Frontal cortex (tissue), 4 donors: ENCODE results near the gene CFD. TPM values are rescaled to one million over a fixed set of nuclear protein-coding genes. Genes with fewer than 3 reads are reported as not detected.
"Not testable (repeated sequence)": the region's sequence is repeated elsewhere in the genome, so short reads cannot be mapped to it uniquely, and the experiment has no call there.

Experiments used
- DNase-seq, 2 donors: peaks; one replicate each; pipeline ENCODE4 v3.0.0; 2012; ENCODE audit warnings: low spot score in 2 of 2
- FAIRE-seq: peaks from 2 replicates; lab custom pipeline; 2012; peaks lifted over from hg19 to GRCh38; lab: Jason Lieb, UNC
- total RNA-seq: library from RNA; depleted of rRNA; stranded (reverse); fragments of >200 nt; gene quantifications from one replicate; pipeline ENCODE4 v1.2.3, GENCODE V29; 2014
- donor health status: control.
- donor health status: control.
- donor health status: control.

Gene CFD
- total RNA-seq, 1 donor from 2014 or later, result 0.82 TPM

GRCh38 chr19:869245-870177, 10.0 kb downstream of the CFD start:
- FAIRE-seq, result no peak

GRCh38 chr19:870314-870713, 10.8 kb downstream of the CFD start:
- DNase-seq (no peak), FAIRE-seq (no peak)

More at GRCh38 chr19:869245-870177, 10.0 kb downstream of the CFD start:
- DNase-seq, result no peak

- FAIRE-seq, result no peak
- peak in 1 of 2 donors; percentile 69 for DNase-seq
These were observed 11.5 kb downstream of the CFD start for GRCh38 chr19:870963-871401.

- FAIRE-seq (no peak), DNase-seq (peak in 1 of 2 donors; percentile 69)
These were observed 12.2 kb downstream of the CFD start for GRCh38 chr19:871446-872265.

GRCh38 chr19:872266-872951, 12.9 kb downstream of the CFD start:
- DNase-seq, result no peak
- FAIRE-seq, result no peak

- no peak for FAIRE-seq
- no peak for DNase-seq
These were observed 13.6 kb downstream of the CFD start for GRCh38 chr19:873084-873483.

GRCh38 chr19:873561-874041, 14.1 kb downstream of the CFD start:
- no peak for FAIRE-seq
- DNase-seq, result no peak

GRCh38 chr19:875265-875879, 15.9 kb downstream of the CFD start:
- no peak for DNase-seq

GRCh38 chr19:876089-876488, 16.6 kb downstream of the CFD start:
- FAIRE-seq, result no peak

More at GRCh38 chr19:875265-875879, 15.9 kb downstream of the CFD start:
- FAIRE-seq, result no peak

GRCh38 chr19:876780-877314, 17.4 kb downstream of the CFD start:
- no peak for FAIRE-seq
- no peak for DNase-seq

More at GRCh38 chr19:876089-876488, 16.6 kb downstream of the CFD start:
- DNase-seq, result no peak

- DNase-seq, FAIRE-seq: not testable (repeated sequence)
These were observed 18.7 kb downstream of the CFD start for GRCh38 chr19:877992-878660.

GRCh38 chr19:878751-879561, 19.5 kb downstream of the CFD start:
- not testable (repeated sequence) for FAIRE-seq, DNase-seq

GRCh38 chr19:879711-880438, 20.4 kb downstream of the CFD start:
- FAIRE-seq (no peak), DNase-seq (no peak)

GRCh38 chr19:881385-882071, 22.1 kb downstream of the CFD start:
- DNase-seq (no peak), FAIRE-seq (no peak)

GRCh38 chr19:882871-883497, 23.5 kb downstream of the CFD start:
- FAIRE-seq, result no peak

GRCh38 chr19:883661-884211, 24.3 kb downstream of the CFD start:
- FAIRE-seq, result no peak
- no peak for DNase-seq

More at GRCh38 chr19:882871-883497, 23.5 kb downstream of the CFD start:
- DNase-seq, result no peak
